OCI-LY1 (cell line): ENCODE results near the gene FAM227A.

ENCODE experiments used
- H2AFZ ChIP-seq: fragments of 200-600 bp; sonication (generic), shearing (Covaris generic); 2 replicates; pipeline ENCODE4 v1.6.0; 2014; ENCODE audit warnings: antibody characterized with exemption, mild to moderate bottlenecking, low read length
- H3F3A ChIP-seq: fragments of 200-600 bp; sonication (generic), shearing (Covaris generic); 2 replicates; pipeline ENCODE4 v1.6.0; 2014; ENCODE audit warnings: mild to moderate bottlenecking, antibody characterized with exemption, low read length, moderate library complexity; ENCODE audit not compliant: insufficient read depth
- H3K27ac ChIP-seq: fragments of 200-600 bp; sonication (generic); 2 replicates; pipeline ENCODE4 v1.5.1; 2014; ENCODE audit warnings: low read length, mixed run types, mild to moderate bottlenecking, low read depth; ENCODE audit not compliant: poor library complexity, severe bottlenecking
- H3K27me3 ChIP-seq: fragments of 200-600 bp; sonication (generic); 2 replicates; pipeline ENCODE4 v1.6.0; 2014; ENCODE audit warnings: antibody characterized with exemption, mild to moderate bottlenecking, low read length, moderate library complexity; ENCODE audit not compliant: insufficient read depth
- H3K36me3 ChIP-seq: fragments of 200-600 bp; sonication (generic); 2 replicates; pipeline ENCODE4 v1.6.1; 2014; ENCODE audit warnings: mild to moderate bottlenecking, antibody characterized with exemption, low read length, moderate library complexity, mixed read lengths; ENCODE audit not compliant: insufficient read depth
- H3K4me1 ChIP-seq: fragments of 200-600 bp; sonication (generic); 2 replicates; pipeline ENCODE4 v1.5.1; 2014; ENCODE audit warnings: mild to moderate bottlenecking, low read length, moderate library complexity; ENCODE audit not compliant: insufficient read depth, severe bottlenecking
- H3K4me2 ChIP-seq: fragments of 200-600 bp; sonication (generic), shearing (Covaris generic); 2 replicates; pipeline ENCODE4 v1.6.1; 2014; ENCODE audit warnings: low read length
- H3K4me3 ChIP-seq: fragments of 200-600 bp; sonication (generic); 2 replicates; pipeline ENCODE4 v1.5.1; 2014; ENCODE audit warnings: low read length, low read depth, mild to moderate bottlenecking, mixed read lengths; ENCODE audit not compliant: poor library complexity, severe bottlenecking
- H3K79me2 ChIP-seq: fragments of 200-600 bp; shearing (Covaris generic); 2 replicates; pipeline ENCODE4 v1.6.1; 2016; ENCODE audit warnings: mixed run types, low read length, mixed read lengths; ENCODE audit not compliant: insufficient read depth
- H3K9ac ChIP-seq: fragments of 200-600 bp; sonication (generic), shearing (Covaris generic); 2 replicates; pipeline ENCODE4 v1.6.1; 2014; ENCODE audit warnings: mild to moderate bottlenecking, low read length, mixed read lengths
- H3K9me2 ChIP-seq: fragments of 200-600 bp; sonication (generic), shearing (Covaris generic); 2 replicates; pipeline ENCODE4 v1.6.1; 2014; ENCODE audit warnings: low read depth, mild to moderate bottlenecking, low read length, mixed read lengths
- H3K9me3 ChIP-seq: fragments of 200-600 bp; shearing (Covaris generic); 2 replicates; pipeline ENCODE4 v1.6.1; 2014; ENCODE audit warnings: low read length, mixed read lengths
- H4K20me1 ChIP-seq: fragments of 200-600 bp; sonication (generic), shearing (Covaris generic); 2 replicates; pipeline ENCODE4 v1.6.0; 2016; ENCODE audit warnings: mild to moderate bottlenecking, low read length; ENCODE audit not compliant: insufficient read depth
- EZH2 ChIP-seq: fragments of 200-600 bp; sonication (generic), shearing (Covaris generic); IDR thresholded peaks from 2 replicates; pipeline ENCODE4 v1.8.0; 2017; ENCODE audit warnings: borderline replicate concordance, mixed run types, mild to moderate bottlenecking, antibody characterized with exemption, low read length, moderate library complexity, mixed read lengths
- TF ChIP-seq, protein P1 (sequence below): fragments of 200-600 bp; sonication (generic), shearing (Covaris generic); IDR thresholded peaks from 2 replicates; pipeline ENCODE4 v1.5.1; 2017; ENCODE audit warnings: mild to moderate bottlenecking, antibody characterized with exemption, low read length, moderate library complexity, mixed read lengths

FAM227A gene

DNA sequence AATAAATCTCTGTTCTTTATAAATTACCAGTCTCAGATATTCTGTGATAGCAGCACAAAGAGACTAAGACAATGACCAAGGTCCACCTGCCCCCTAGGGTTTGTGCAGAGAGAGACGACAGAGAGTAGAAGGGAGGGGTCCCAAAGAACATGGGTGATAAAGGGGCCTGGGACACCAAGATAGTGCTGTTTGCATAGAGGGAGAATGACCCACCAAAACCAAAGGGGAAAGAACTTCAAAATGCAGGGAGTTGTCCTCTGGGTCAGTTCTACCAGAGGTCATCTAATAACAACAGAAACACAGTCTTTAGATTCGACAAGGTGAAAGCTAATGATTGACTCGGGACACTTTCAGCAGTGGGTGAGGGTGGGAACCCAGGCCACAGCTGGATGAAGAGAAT, 23.7 kb downstream of the FAM227A start:
- Histone ChIP-seq H3K4me2 (no peak overlapping the region), H3K27ac (no peak overlapping the region), H3K9me2 (no peaks in the 10 kb centered on the region), H2AFZ (no peak overlapping the region), H3K4me3 (no peak overlapping the region), H3K9me3 (no peaks in the 10 kb centered on the region), H3F3A (no peaks in the 10 kb centered on the region), H3K9ac (no peak overlapping the region), H3K4me1 (no peaks in the 10 kb centered on the region), H4K20me1 (no peaks in the 10 kb centered on the region), H3K27me3 (no peaks in the 10 kb centered on the region), H3K36me3 (no peaks in the 10 kb centered on the region), H3K79me2 (no peaks in the 10 kb centered on the region)
- TF ChIP-seq, protein P1, sequence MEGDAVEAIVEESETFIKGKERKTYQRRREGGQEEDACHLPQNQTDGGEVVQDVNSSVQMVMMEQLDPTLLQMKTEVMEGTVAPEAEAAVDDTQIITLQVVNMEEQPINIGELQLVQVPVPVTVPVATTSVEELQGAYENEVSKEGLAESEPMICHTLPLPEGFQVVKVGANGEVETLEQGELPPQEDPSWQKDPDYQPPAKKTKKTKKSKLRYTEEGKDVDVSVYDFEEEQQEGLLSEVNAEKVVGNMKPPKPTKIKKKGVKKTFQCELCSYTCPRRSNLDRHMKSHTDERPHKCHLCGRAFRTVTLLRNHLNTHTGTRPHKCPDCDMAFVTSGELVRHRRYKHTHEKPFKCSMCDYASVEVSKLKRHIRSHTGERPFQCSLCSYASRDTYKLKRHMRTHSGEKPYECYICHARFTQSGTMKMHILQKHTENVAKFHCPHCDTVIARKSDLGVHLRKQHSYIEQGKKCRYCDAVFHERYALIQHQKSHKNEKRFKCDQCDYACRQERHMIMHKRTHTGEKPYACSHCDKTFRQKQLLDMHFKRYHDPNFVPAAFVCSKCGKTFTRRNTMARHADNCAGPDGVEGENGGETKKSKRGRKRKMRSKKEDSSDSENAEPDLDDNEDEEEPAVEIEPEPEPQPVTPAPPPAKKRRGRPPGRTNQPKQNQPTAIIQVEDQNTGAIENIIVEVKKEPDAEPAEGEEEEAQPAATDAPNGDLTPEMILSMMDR, result no peak
- no peak for TF ChIP-seq EZH2

DNA sequence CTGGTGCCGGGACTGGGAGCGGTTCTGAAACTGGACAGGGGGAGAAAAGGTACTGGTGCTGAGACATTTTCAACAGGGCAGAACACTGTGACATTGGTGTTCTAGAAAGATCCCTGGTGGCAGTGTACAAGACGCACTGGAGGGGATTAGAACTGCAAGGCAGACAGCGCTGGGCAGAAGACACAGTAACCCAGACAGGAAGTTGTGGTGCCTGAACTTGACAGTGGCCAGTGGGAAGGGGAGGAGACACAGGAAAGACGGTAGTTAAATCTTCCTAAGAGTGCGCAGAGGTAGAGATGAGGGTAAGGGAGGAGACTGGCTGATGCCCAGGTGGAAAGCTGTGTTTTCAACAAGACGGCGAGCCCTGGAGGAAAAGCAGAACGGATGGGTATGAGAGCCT, 24.5 kb downstream of the FAM227A start:
- Histone ChIP-seq H3K4me3 (no peak overlapping the region), H4K20me1 (no peaks in the 10 kb centered on the region), H3K4me2 (no peak overlapping the region), H3K36me3 (no peaks in the 10 kb centered on the region), H3K9me3 (no peaks in the 10 kb centered on the region), H3K27me3 (no peaks in the 10 kb centered on the region), H3K4me1 (no peaks in the 10 kb centered on the region), H3K27ac (no peak overlapping the region), H2AFZ (no peak overlapping the region), H3F3A (no peaks in the 10 kb centered on the region), H3K9ac (no peak overlapping the region), H3K9me2 (no peaks in the 10 kb centered on the region), H3K79me2 (no peaks in the 10 kb centered on the region)
- no peak for TF ChIP-seq EZH2
- TF ChIP-seq, protein P1, result no peak

DNA sequence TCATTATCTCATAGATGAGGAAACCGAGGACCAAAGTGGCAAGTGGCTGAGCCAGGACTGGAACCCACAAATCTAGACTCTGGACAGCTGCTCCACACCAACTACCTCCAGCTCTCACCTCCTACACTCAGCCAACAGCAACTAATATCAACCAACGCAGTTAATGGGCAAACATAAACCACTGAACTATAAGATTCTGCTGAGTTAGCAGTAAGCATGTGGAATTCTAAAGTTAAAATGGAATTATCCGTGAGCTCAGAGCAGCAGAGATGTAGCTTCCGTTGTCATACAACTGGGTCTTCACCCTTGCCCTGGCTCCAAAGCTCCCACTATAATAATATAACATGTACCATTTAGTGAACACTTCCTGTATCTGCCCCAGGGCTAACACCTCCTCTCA, 27.1 kb downstream of the FAM227A start:
- no peak overlapping the region for H3K9ac ChIP-seq
- TF ChIP-seq EZH2, result no peak
- TF ChIP-seq, protein P1, result no peak
- no peak overlapping the region for H2AFZ ChIP-seq
- H3K9me3 ChIP-seq, result no peaks in the 10 kb centered on the region
- no peak overlapping the region for H3K27ac ChIP-seq
- no peak overlapping the region for H3K4me3 ChIP-seq
- no peaks in the 10 kb centered on the region for H3K36me3 ChIP-seq
- no peaks in the 10 kb centered on the region for H3K4me1 ChIP-seq
- H3K4me2 ChIP-seq, result no peak overlapping the region
- no peaks in the 10 kb centered on the region for H3K9me2 ChIP-seq
- H4K20me1 ChIP-seq, result no peaks in the 10 kb centered on the region
- H3F3A ChIP-seq, result no peaks in the 10 kb centered on the region
- no peaks in the 10 kb centered on the region for H3K79me2 ChIP-seq
- no peaks in the 10 kb centered on the region for H3K27me3 ChIP-seq
